ENCODE measurements around the gene FGFR3. TPM values are rescaled to one million over a fixed set of nuclear protein-coding genes. Genes with fewer than 3 reads are reported as not detected.

The FGFR3 gene
- total RNA-seq, 1 experiment from 2014 or later = 0.62 TPM

GRCh38 chr4:1799387-1800375 is 6.6 kb downstream of the FGFR3 start:
- no peak for DNase-seq (ENCODE audit: extremely low read depth, low read depth)

GRCh38 chr4:1800805-1801204 is 7.7 kb downstream of the FGFR3 start:
- no peak for DNase-seq (ENCODE audit: extremely low read depth, low read depth)

GRCh38 chr4:1801286-1801958 is 8.3 kb downstream of the FGFR3 start:
- no peak for DNase-seq (ENCODE audit: extremely low read depth, low read depth)

- DNase-seq (ENCODE audit: extremely low read depth, low read depth) = no peak
Measured at GRCh38 chr4:1802151-1802715, 9.1 kb downstream of the FGFR3 start.

GRCh38 chr4:1802720-1803522 is 9.8 kb downstream of the FGFR3 start:
- DNase-seq (ENCODE audit: extremely low read depth, low read depth) = no peak

GRCh38 chr4:1803523-1804423 is 10.7 kb downstream of the FGFR3 start:
- DNase-seq (ENCODE audit: extremely low read depth, low read depth) = no peak

GRCh38 chr4:1804638-1805492 is 11.8 kb downstream of the FGFR3 start:
- no peak for DNase-seq (ENCODE audit: extremely low read depth, low read depth)

- no peak for DNase-seq (ENCODE audit: extremely low read depth, low read depth)
Measured at GRCh38 chr4:1805493-1806222, 12.6 kb downstream of the FGFR3 start.

- no peak for DNase-seq (ENCODE audit: extremely low read depth, low read depth)
Measured at GRCh38 chr4:1806223-1806564, 13.1 kb downstream of the FGFR3 start.

- no peak for DNase-seq (ENCODE audit: extremely low read depth, low read depth)
Measured at GRCh38 chr4:1806596-1807331, 13.7 kb downstream of the FGFR3 start.

GRCh38 chr4:1807332-1807777 is 14.3 kb downstream of the FGFR3 start:
- DNase-seq (ENCODE audit: extremely low read depth, low read depth) = no peak

GRCh38 chr4:1808396-1808795 is 15.3 kb downstream of the FGFR3 start:
- no peak for DNase-seq (ENCODE audit: extremely low read depth, low read depth)

GRCh38 chr4:1808851-1809753 is 16.0 kb downstream of the FGFR3 start:
- DNase-seq (ENCODE audit: extremely low read depth, low read depth) = no peak

GRCh38 chr4:1809754-1810502 is 16.8 kb downstream of the FGFR3 start:
- peak; percentile 39 for DNase-seq (ENCODE audit: extremely low read depth, low read depth)

- no peak for DNase-seq (ENCODE audit: extremely low read depth, low read depth)
Measured at GRCh38 chr4:1810765-1811164, 17.7 kb downstream of the FGFR3 start.

GRCh38 chr4:1812720-1813119 is 19.6 kb downstream of the FGFR3 start:
- DNase-seq (ENCODE audit: extremely low read depth, low read depth) = no peak
